Breast epithelium (tissue), 3 donors: ENCODE results near the gene ANKRD11.

Source experiments
- CTCF ChIP-seq, 3 donors: fragments of 450-650 bp; IDR thresholded peaks; one replicate each; pipeline ENCODE4 v1.5.1; 2016 to 2017; ENCODE audit warnings: antibody characterized with exemption in 3 of 3, mild to moderate bottlenecking in 3 of 3, moderate library complexity in 3 of 3
- POLR2A ChIP-seq: fragments of 450-650 bp; IDR thresholded peaks from one replicate; pipeline ENCODE4 v1.6.1; 2016; ENCODE audit warnings: antibody characterized with exemption, mild to moderate bottlenecking, moderate library complexity

DNA sequence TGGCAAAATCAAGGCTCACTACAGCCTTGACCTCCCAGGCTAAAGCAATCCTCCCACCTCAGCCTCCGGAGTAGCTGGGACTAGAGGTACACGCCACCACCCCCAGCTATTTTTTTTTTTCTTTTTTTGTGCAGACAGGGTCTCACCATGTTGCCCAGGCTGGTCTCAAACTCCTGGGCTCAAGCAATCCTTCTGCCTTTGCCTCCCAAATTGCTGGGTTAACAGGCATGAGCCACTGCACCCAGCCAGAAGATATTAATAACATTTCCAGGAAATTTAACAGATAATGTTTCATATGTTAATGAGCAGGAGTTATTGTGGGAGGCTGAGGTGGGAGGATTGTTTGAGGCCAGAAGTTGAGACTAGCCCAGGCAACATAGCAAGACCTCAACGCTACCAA, 9.4 kb upstream of the ANKRD11 start:
- TF ChIP-seq CTCF (IDR thresholded peaks at IDR 0.05) = no peak
- TF ChIP-seq POLR2A = no peak
